ENCODE measurements around the gene NOP9.

DNA sequence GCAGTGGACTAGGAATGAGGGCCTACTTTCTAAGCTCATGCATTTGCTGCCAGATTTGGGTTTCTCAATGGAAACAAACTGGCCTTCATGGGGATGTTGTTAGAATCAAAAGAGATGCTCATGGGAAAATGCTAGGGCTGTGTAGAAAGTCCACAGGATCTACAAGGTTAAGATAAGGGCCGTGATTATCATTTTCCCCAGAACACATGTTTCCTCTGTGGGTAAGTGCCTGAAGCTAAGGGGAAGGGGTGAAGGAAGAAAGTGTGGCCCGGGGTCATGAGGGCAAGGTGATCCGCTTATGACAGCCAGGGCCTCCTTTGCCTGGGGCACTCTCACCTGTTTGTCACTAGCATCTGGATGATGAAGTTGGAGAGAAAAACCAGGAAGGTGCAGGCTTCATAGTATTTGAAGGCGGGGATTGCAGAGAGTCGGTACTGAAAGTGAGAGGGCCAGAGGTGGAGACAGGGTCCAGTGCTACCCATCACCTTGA, 25.4 kb downstream of the NOP9 start:
- TF ChIP-seq GLIS3 (CRISPR knock-in tag; IDR thresholded peaks at IDR 0.05) (no peak), CREB5 (CRISPR knock-in tag; IDR thresholded peaks at IDR 0.05; ENCODE audit: low read depth) (no peak), ZFP3 (CRISPR knock-in tag; IDR thresholded peaks at IDR 0.05) (no peak), PATZ1 (CRISPR knock-in tag; IDR thresholded peaks at IDR 0.05; ENCODE audit: borderline replicate concordance) (no peak), TOX (CRISPR knock-in tag; IDR thresholded peaks at IDR 0.05; ENCODE audit: borderline replicate concordance) (no peak), ESRRG (CRISPR knock-in tag; IDR thresholded peaks at IDR 0.05) (no peak), ZNF565 (CRISPR knock-in tag; conservative IDR thresholded peaks at IDR 0.05; ENCODE audit: low read depth) (no peak), ZNF70 (CRISPR knock-in tag; IDR thresholded peaks at IDR 0.05) (no peak), BACH2 (CRISPR knock-in tag; IDR thresholded peaks at IDR 0.05; ENCODE audit: borderline replicate concordance) (no peak), SNAI2 (CRISPR knock-in tag; IDR thresholded peaks at IDR 0.05) (no peak), ZNF8 (CRISPR knock-in tag; IDR thresholded peaks at IDR 0.05) (no peak)

Data from SK-N-SH treated with all-trans-retinoic acid at 6 μM for 48 hours (cell line).